Gastrocnemius medialis (tissue), 4 donors: Measurements from ENCODE around the gene RERE. TPM values are rescaled to one million over a fixed set of nuclear protein-coding genes. Genes with fewer than 3 reads are reported as not detected.

Experiments used
- ATAC-seq, 2 donors: fragments of 150-250 bp; one replicate each; pipeline ENCODE4 v1.9.1; 2016
- DNase-seq, 2 donors: peaks; one replicate each; pipeline ENCODE4 v3.0.0-alpha.2; 2019
- H3K27ac ChIP-seq, 4 donors: fragments of 200-600 bp; sonication (generic); 1 replicate in 1 of 4; 2 replicates in 3 of 4; pipeline ENCODE4 v1.5.1; 2016 to 2018; ENCODE audit warnings: mild to moderate bottlenecking in 2 of 4, moderate library complexity in 1 of 4
- H3K27me3 ChIP-seq, 3 donors: fragments of 200-600 bp; sonication (generic) in 2 of 3; 1 replicate in 1 of 3; 2 replicates in 2 of 3; pipeline versions ENCODE4 v1.5.1 to v1.6.0; 2016 to 2019; ENCODE audit warnings: mild to moderate bottlenecking in 1 of 3, moderate library complexity in 1 of 3
- H3K36me3 ChIP-seq, 2 donors: fragments of 200-600 bp; sonication (generic) in 1 of 2; one replicate each; pipeline ENCODE4 v1.5.1; 2017 to 2018
- H3K4me1 ChIP-seq, 2 donors: fragments of 200-600 bp; sonication (generic) in 1 of 2; one replicate each; pipeline ENCODE4 v1.5.1; 2016 to 2017; ENCODE audit warnings: mild to moderate bottlenecking in 2 of 2
- H3K4me3 ChIP-seq, 4 donors: fragments of 200-600 bp; sonication (generic) in 3 of 4; 1 replicate in 1 of 4; 2 replicates in 3 of 4; pipeline ENCODE4 v1.5.1; 2016 to 2019; ENCODE audit warnings: mild to moderate bottlenecking in 2 of 4
- H3K9me3 ChIP-seq, 3 donors: fragments of 200-600 bp; sonication (generic) in 2 of 3; 1 replicate in 1 of 3; 2 replicates in 2 of 3; pipeline ENCODE4 v1.5.1; 2016 to 2019
- CTCF ChIP-seq, 5 experiments: fragments of 450-650 bp in 3 of 5; fragments of 200-600 bp in 2 of 5; sonication (generic) in 2 of 5; IDR thresholded peaks in 4 of 5; conservative IDR thresholded peaks in 1 of 5; 1 replicate in 4 of 5; 2 replicates in 1 of 5; pipeline ENCODE4 v1.5.1; 2016 to 2019; ENCODE audit warnings: antibody characterized with exemption in 5 of 5, mild to moderate bottlenecking in 3 of 5, moderate library complexity in 3 of 5
- POLR2A ChIP-seq, 2 donors: fragments of 450-650 bp; IDR thresholded peaks; one replicate each; pipeline ENCODE4 v1.6.1; 2017; ENCODE audit warnings: antibody characterized with exemption in 2 of 2, mild to moderate bottlenecking in 2 of 2, moderate library complexity in 2 of 2
- in situ Hi-C, 4 donors: fragments of 200-750 bp; cut with MboI; loops; one replicate each; pipeline versions ENCODE4 v1.15.0 to v1.8.0; 2017; ENCODE audit warnings: low sequenced_read_pairs in 4 of 4
- intact Hi-C: fragments of 100-400 bp; cut with DNase I; formaldehyde crosslinking; loops from one replicate; pipeline ENCODE4 v1.15.1; 2023; ENCODE audit warnings: low total_unique reads
- total RNA-seq, 4 donors: library from RNA; depleted of rRNA; stranded (reverse); fragments of >200 nt; gene quantifications; one replicate each; pipeline versions ENCODE4 v1.1.0 to v1.2.3, GENCODE V29; 2016

Gene RERE
- total RNA-seq, 4 donors from 2014 or later: 60.8 to 106 (median 102) TPM

GRCh38 chr1:8493916-8494540 is 323.4 kb downstream of the RERE start:
- DNase-seq: no peak
- peak in 1 of 2 donors; percentile 18 for ATAC-seq
- peaks cover 0 to 6% of the 10 kb centered on the region in 2 donors for H3K36me3 ChIP-seq
- intact Hi-C loops: no loop called here
- peaks cover 38 to 51% of the 10 kb centered on the region in 2 donors for H3K4me1 ChIP-seq
- H3K9me3 ChIP-seq: no peaks in the 10 kb centered on the region
- in situ Hi-C loops: no loop called here
- H3K4me3 ChIP-seq: no peak overlapping the region
- TF ChIP-seq CTCF (IDR thresholded peaks at IDR 0.05 in 4 of 5, conservative IDR thresholded peaks at IDR 0.05 in 1 of 5): no peak
- no peak for TF ChIP-seq POLR2A (IDR thresholded peaks at IDR 0.05)
- no peaks in the 10 kb centered on the region for H3K27me3 ChIP-seq
- peak overlapping the region; percentile 75 to 85 (median 84) for H3K27ac ChIP-seq

GRCh38 chr1:8487249-8487648 is 330.2 kb downstream of the RERE start:
- DNase-seq: no peak
- Histone ChIP-seq H3K9me3 (no peaks in the 10 kb centered on the region), H3K36me3 (no peaks in the 10 kb centered on the region), H3K27ac (peak overlapping the region; percentile 56 to 86 (median 66)), H3K27me3 (no peaks in the 10 kb centered on the region), H3K4me1 (peaks cover 25% of the 10 kb centered on the region in 2 donors), H3K4me3 (no peak overlapping the region)
- ATAC-seq: no peak
- no peak for TF ChIP-seq POLR2A (IDR thresholded peaks at IDR 0.05)
- TF ChIP-seq CTCF (IDR thresholded peaks at IDR 0.05 in 4 of 5, conservative IDR thresholded peaks at IDR 0.05 in 1 of 5): no peak
- intact Hi-C loops: no loop called here
- in situ Hi-C loops: no loop called here

GRCh38 chr1:8486047-8486446 is 331.4 kb downstream of the RERE start:
- H3K27ac ChIP-seq: peak overlapping the region; percentile 56 to 86 (median 66)
- no peak overlapping the region for H3K4me3 ChIP-seq
- no peak for DNase-seq
- peaks cover 26 to 31% of the 10 kb centered on the region in 2 donors for H3K4me1 ChIP-seq
- H3K36me3 ChIP-seq: no peaks in the 10 kb centered on the region
- in situ Hi-C loops (no loop called here), intact Hi-C loops (no loop called here)
- TF ChIP-seq CTCF (IDR thresholded peaks at IDR 0.05 in 4 of 5, conservative IDR thresholded peaks at IDR 0.05 in 1 of 5): no peak
- TF ChIP-seq POLR2A (IDR thresholded peaks at IDR 0.05): no peak
- peak; percentile 96 to 99 for ATAC-seq
- no peaks in the 10 kb centered on the region for H3K27me3 ChIP-seq
- no peaks in the 10 kb centered on the region for H3K9me3 ChIP-seq

- Histone ChIP-seq H3K9me3 (no peaks in the 10 kb centered on the region), H3K27ac (peak overlapping the region in 1 of 4 donors; percentile 27), H3K36me3 (no peaks in the 10 kb centered on the region), H3K4me3 (no peak overlapping the region), H3K4me1 (peaks cover 26 to 32% of the 10 kb centered on the region in 2 donors), H3K27me3 (no peaks in the 10 kb centered on the region)
- DNase-seq (no peak), ATAC-seq (no peak)
- intact Hi-C loops: no loop called here
- TF ChIP-seq POLR2A (IDR thresholded peaks at IDR 0.05) (no peak), CTCF (IDR thresholded peaks at IDR 0.05 in 4 of 5, conservative IDR thresholded peaks at IDR 0.05 in 1 of 5) (no peak)
- in situ Hi-C loops: no loop called here
Measured at GRCh38 chr1:8483586-8483985, 333.9 kb downstream of the RERE start.

- H3K36me3 ChIP-seq: no peaks in the 10 kb centered on the region
- DNase-seq: no peak
- no peaks in the 10 kb centered on the region for H3K27me3 ChIP-seq
- in situ Hi-C loops (no loop called here), intact Hi-C loops (no loop called here)
- H3K4me1 ChIP-seq: peaks cover 26 to 36% of the 10 kb centered on the region in 2 donors
- H3K9me3 ChIP-seq: no peaks in the 10 kb centered on the region
- no peak overlapping the region for H3K4me3 ChIP-seq
- ATAC-seq: no peak
- peak overlapping the region in 1 of 4 donors; percentile 27 for H3K27ac ChIP-seq
- TF ChIP-seq CTCF (IDR thresholded peaks at IDR 0.05 in 4 of 5, conservative IDR thresholded peaks at IDR 0.05 in 1 of 5) (no peak), POLR2A (IDR thresholded peaks at IDR 0.05) (no peak)
Measured at GRCh38 chr1:8482979-8483381, 334.5 kb downstream of the RERE start.
